ENCODE data around the gene DOK3. TPM values are rescaled to one million over a fixed set of nuclear protein-coding genes. Genes with fewer than 3 reads are reported as not detected.
A peak's percentile ranks its signal among the peaks of the same experiment; 100 is the strongest.

The DOK3 gene
- total and polyA plus RNA-seq, 2 donors (not counting 1 experiment from before 2014, with no cell fraction given), result 103 to 115 TPM

- peaks cover 0 to 10% (median 4%) of the 10 kb centered on the region in 4 experiments for H3K27me3 ChIP-seq (replicated peaks in 1 of 4; ENCODE audit: control extremely low read depth in 1 of 4, control insufficient read depth in 3 of 4, insufficient read depth in 4 of 4, low read length in 3 of 4)
- H3K4me1 ChIP-seq (ENCODE audit: control insufficient read depth in 2 of 2, insufficient read depth in 2 of 2, low read length in 2 of 2), result peaks cover 43 to 60% of the 10 kb centered on the region in 2 donors
- WGBS (ENCODE audit: insufficient coverage), result 24% methylated on average over 6 of the region's 10 CpGs
- H3K27me3 Mint-ChIP-seq, result peaks cover 3% of the 10 kb centered on the region
- peaks cover 6% of the 10 kb centered on the region for H3K79me2 ChIP-seq (ENCODE audit: control insufficient read depth, insufficient read depth, low read length)
- TF ChIP-seq EZH2 (IDR thresholded peaks at IDR 0.05; ENCODE audit: borderline replicate concordance, insufficient read depth, low read depth, low read length, poor library complexity, severe bottlenecking) (no peak), CTCF (IDR thresholded peaks at IDR 0.05) (peak; percentile 96)
- H3K4me1 Mint-ChIP-seq, result peaks cover 60% of the 10 kb centered on the region
- H3K4me2 ChIP-seq (replicated peaks; ENCODE audit: low read depth, low read length, poor library complexity, severe bottlenecking), result peak overlapping the region; percentile 73
- DNase-seq (peak; percentile 84), ATAC-seq (ENCODE audit: low read depth) (no peak)
- peak overlapping the region; percentile 1 for H3K4me3 Mint-ChIP-seq
- intact Hi-C loops (cut with micrococcal nuclease), result loop anchor here (1.0 kb wide), 1 partner anchor 111 kb away; no protein-coding TSS in a partner anchor
- no peak overlapping the region for H3K27ac Mint-ChIP-seq
- peaks cover 0 to 10% (median 0%) of the 10 kb centered on the region in 3 donors for H3K9me3 ChIP-seq (ENCODE audit: control extremely low read depth in 1 of 3, control insufficient read depth in 2 of 3, insufficient read depth in 1 of 3, low read length in 2 of 3)
- peaks cover 44% of the 10 kb centered on the region for H4K20me1 ChIP-seq (ENCODE audit: control insufficient read depth, insufficient read depth, low read length, poor library complexity, severe bottlenecking)
- no peak overlapping the region for H3K27ac ChIP-seq (ENCODE audit: low read length in 2 of 2)
- CTCF ChIA-PET, result interaction anchor here (0.7 to 5.7 kb wide), 23 partner anchors 8 to 191 kb away, joined by 3 to 70 read pairs (median 9); partner anchors contain the start of genes B4GALT7, DDX41, DOK3 and FAM193B
- POLR2A ChIA-PET, result interaction anchor here (1.6 kb wide), 1 partner anchor 10 kb away, joined by 7 read pairs; the partner anchor contains the start of gene DOK3
- no peak overlapping the region for H3K4me3 ChIP-seq (ENCODE audit: control extremely low read depth in 1 of 5, extremely low read depth in 1 of 5, insufficient read depth in 1 of 5, low read depth in 2 of 5, low read length in 4 of 5)
- no peak overlapping the region for H3K9ac ChIP-seq (ENCODE audit: low read length)
- H2AFZ ChIP-seq (ENCODE audit: insufficient read depth, low read depth, low read length, poor library complexity, severe bottlenecking), result no peak overlapping the region
- H3K9me3 Mint-ChIP-seq (ENCODE audit: insufficient read depth), result no peaks in the 10 kb centered on the region
- peaks cover 0 to 30% of the 10 kb centered on the region in 2 experiments for H3K36me3 ChIP-seq (replicated peaks in 1 of 2; ENCODE audit: control extremely low read depth in 1 of 2, control insufficient read depth in 1 of 2, extremely low read depth in 1 of 2, insufficient read depth in 2 of 2, low read length in 1 of 2)
Observed at GRCh38 chr5:177500685-177501522, 8.7 kb downstream of the DOK3 start.
